HUES6 (cell line): ENCODE results near the gene PLCH2.
A peak's percentile ranks its signal among the peaks of the same experiment; 100 is the strongest.

ENCODE experiments used
- H3K27ac ChIP-seq: 2 replicates; pipeline ENCODE4 v1.7.0; 2013; ENCODE audit warnings: low read depth, mild to moderate bottlenecking, low read length, inconsistent platforms
- H3K27me3 ChIP-seq: 2 replicates; pipeline ENCODE4 v1.6.1; 2013; ENCODE audit warnings: low read length; ENCODE audit not compliant: control insufficient read depth, insufficient read depth
- H3K36me3 ChIP-seq: 2 replicates; pipeline ENCODE4 v1.6.1; 2013; ENCODE audit warnings: low read length; ENCODE audit not compliant: control insufficient read depth, insufficient read depth
- H3K4me1 ChIP-seq: 2 replicates; pipeline ENCODE4 v1.6.1; 2013; ENCODE audit warnings: low read length; ENCODE audit not compliant: control insufficient read depth, insufficient read depth
- H3K4me3 ChIP-seq: 2 replicates; pipeline ENCODE4 v1.5.1; 2013; ENCODE audit warnings: low read depth, low read length
- H3K9ac ChIP-seq: one replicate; pipeline ENCODE4 v1.6.1; 2013; ENCODE audit warnings: mild to moderate bottlenecking, low read length
- H3K9me3 ChIP-seq: 2 replicates; pipeline ENCODE4 v1.6.1; 2013; ENCODE audit warnings: low read depth, low read length; ENCODE audit not compliant: control insufficient read depth, insufficient read depth

Gene PLCH2

GRCh38 chr1:2441746-2442145 lies 34.3 kb upstream of the PLCH2 start:
- Histone ChIP-seq H3K4me1 (peaks cover 11% of the 10 kb centered on the region), H3K4me3 (no peak overlapping the region), H3K27me3 (peaks cover 61% of the 10 kb centered on the region)

GRCh38 chr1:2442661-2443060 lies 33.4 kb upstream of the PLCH2 start:
- Histone ChIP-seq H3K4me1 (peaks cover 20% of the 10 kb centered on the region), H3K27me3 (peaks cover 70% of the 10 kb centered on the region)

More at GRCh38 chr1:2441746-2442145, 34.3 kb upstream of the PLCH2 start:
- no peaks in the 10 kb centered on the region for H3K36me3 ChIP-seq
- no peak overlapping the region for H3K27ac ChIP-seq
- no peaks in the 10 kb centered on the region for H3K9me3 ChIP-seq
- no peak overlapping the region for H3K9ac ChIP-seq

GRCh38 chr1:2443277-2444137 lies 32.6 kb upstream of the PLCH2 start:
- peak overlapping the region; percentile 46 for H3K4me3 ChIP-seq
- H3K27ac ChIP-seq, result no peak overlapping the region
- H3K27me3 ChIP-seq, result peaks cover 73% of the 10 kb centered on the region

More at GRCh38 chr1:2442661-2443060, 33.4 kb upstream of the PLCH2 start:
- no peak overlapping the region for H3K27ac ChIP-seq
- no peak overlapping the region for H3K4me3 ChIP-seq
- H3K9me3 ChIP-seq, result no peaks in the 10 kb centered on the region
- no peak overlapping the region for H3K9ac ChIP-seq
- no peaks in the 10 kb centered on the region for H3K36me3 ChIP-seq

GRCh38 chr1:2444138-2444591 lies 31.9 kb upstream of the PLCH2 start:
- Histone ChIP-seq H3K4me3 (peak overlapping the region; percentile 46), H3K9me3 (no peaks in the 10 kb centered on the region), H3K36me3 (no peaks in the 10 kb centered on the region), H3K4me1 (peaks cover 31% of the 10 kb centered on the region), H3K9ac (no peak overlapping the region), H3K27ac (no peak overlapping the region), H3K27me3 (peaks cover 73% of the 10 kb centered on the region)

More at GRCh38 chr1:2443277-2444137, 32.6 kb upstream of the PLCH2 start:
- Histone ChIP-seq H3K4me1 (peaks cover 29% of the 10 kb centered on the region), H3K9me3 (no peaks in the 10 kb centered on the region), H3K9ac (no peak overlapping the region), H3K36me3 (no peaks in the 10 kb centered on the region)

GRCh38 chr1:2445162-2445822 lies 30.8 kb upstream of the PLCH2 start:
- Histone ChIP-seq H3K27me3 (peaks cover 71% of the 10 kb centered on the region), H3K9ac (no peak overlapping the region), H3K36me3 (no peaks in the 10 kb centered on the region), H3K9me3 (no peaks in the 10 kb centered on the region), H3K4me3 (no peak overlapping the region), H3K4me1 (peaks cover 31% of the 10 kb centered on the region), H3K27ac (no peak overlapping the region)

- no peak overlapping the region for H3K27ac ChIP-seq
- H3K4me3 ChIP-seq, result no peak overlapping the region
- H3K4me1 ChIP-seq, result peaks cover 31% of the 10 kb centered on the region
- peaks cover 67% of the 10 kb centered on the region for H3K27me3 ChIP-seq
- H3K36me3 ChIP-seq, result no peaks in the 10 kb centered on the region
- H3K9me3 ChIP-seq, result no peaks in the 10 kb centered on the region
- no peak overlapping the region for H3K9ac ChIP-seq
Measured at GRCh38 chr1:2445823-2446215, 30.3 kb upstream of the PLCH2 start.

- Histone ChIP-seq H3K9me3 (no peaks in the 10 kb centered on the region), H3K9ac (no peak overlapping the region), H3K27me3 (peaks cover 65% of the 10 kb centered on the region), H3K27ac (no peak overlapping the region), H3K4me3 (no peak overlapping the region; the same call in 1 of the 2 replicates), H3K4me1 (peaks cover 31% of the 10 kb centered on the region), H3K36me3 (no peaks in the 10 kb centered on the region)
Measured at GRCh38 chr1:2446394-2446793, 29.7 kb upstream of the PLCH2 start.

GRCh38 chr1:2446861-2447260 lies 29.2 kb upstream of the PLCH2 start:
- Histone ChIP-seq H3K4me1 (peaks cover 31% of the 10 kb centered on the region), H3K9ac (no peak overlapping the region), H3K27ac (no peak overlapping the region), H3K27me3 (peaks cover 60% of the 10 kb centered on the region), H3K36me3 (no peaks in the 10 kb centered on the region), H3K4me3 (no peak overlapping the region), H3K9me3 (no peaks in the 10 kb centered on the region)

- Histone ChIP-seq H3K27ac (no peak overlapping the region), H3K27me3 (peaks cover 54% of the 10 kb centered on the region), H3K9me3 (no peaks in the 10 kb centered on the region), H3K36me3 (no peaks in the 10 kb centered on the region), H3K4me3 (no peak overlapping the region), H3K9ac (no peak overlapping the region), H3K4me1 (peaks cover 35% of the 10 kb centered on the region)
Measured at GRCh38 chr1:2447276-2448097, 28.6 kb upstream of the PLCH2 start.

GRCh38 chr1:2448098-2448445 lies 28.0 kb upstream of the PLCH2 start:
- no peak overlapping the region for H3K27ac ChIP-seq
- H3K9ac ChIP-seq, result no peak overlapping the region
- H3K27me3 ChIP-seq, result peaks cover 48% of the 10 kb centered on the region
- H3K9me3 ChIP-seq, result no peaks in the 10 kb centered on the region
- H3K4me3 ChIP-seq, result no peak overlapping the region
- peaks cover 33% of the 10 kb centered on the region for H3K4me1 ChIP-seq
- H3K36me3 ChIP-seq, result no peaks in the 10 kb centered on the region
